Fibroblast of upper back skin (primary cell): ENCODE measurements around the gene GCNT3.
"Not testable (repeated sequence)": the region's sequence is repeated elsewhere in the genome, so short reads cannot be mapped to it uniquely, and the experiment has no call there.

Experiments used
- DNase-seq: peaks from one replicate; pipeline ENCODE4 v3.0.0-alpha.2; 2013

GCNT3 gene

DNA sequence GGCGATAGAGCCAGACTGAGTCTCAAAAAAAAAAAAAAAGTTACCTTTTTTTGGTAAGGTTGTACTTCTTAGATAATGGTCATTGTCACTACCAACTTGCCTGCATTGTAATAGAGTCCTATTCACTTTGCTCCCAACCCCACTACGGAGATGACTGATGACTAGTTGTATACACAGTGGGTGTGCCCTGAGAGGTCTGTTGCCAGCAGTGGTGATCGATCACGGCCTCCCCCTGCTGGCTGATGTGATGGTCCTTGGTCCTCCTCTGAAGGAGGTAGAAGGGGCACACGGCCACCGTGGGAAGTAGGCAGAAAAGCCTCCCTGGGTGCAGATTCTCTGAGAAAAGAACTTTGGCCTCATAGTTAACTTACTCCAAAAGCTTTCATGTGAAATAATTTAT is 10.7 kb downstream of the GCNT3 start:
- DNase-seq = peak; percentile 41

DNA sequence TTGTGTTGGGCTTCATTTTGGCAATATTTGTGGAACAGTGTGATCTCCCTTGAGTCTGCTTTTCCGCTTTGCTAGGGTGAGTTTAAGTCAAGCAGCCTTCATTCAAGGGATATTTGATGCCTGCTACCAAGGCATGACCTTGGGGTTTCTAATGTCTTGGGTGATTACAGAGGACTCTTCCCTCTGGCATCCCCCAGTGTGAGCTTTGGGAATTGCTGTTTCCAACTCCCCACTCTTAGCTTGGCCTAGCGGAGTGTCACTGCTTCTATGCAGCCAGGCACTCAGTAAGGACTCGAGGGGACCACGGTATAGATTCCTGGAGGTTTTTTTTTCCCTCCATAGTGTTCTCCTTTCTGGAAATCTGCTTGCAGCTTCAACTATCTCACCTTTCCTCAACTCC is 21.1 kb downstream of the GCNT3 start:
- DNase-seq = no peak

DNA sequence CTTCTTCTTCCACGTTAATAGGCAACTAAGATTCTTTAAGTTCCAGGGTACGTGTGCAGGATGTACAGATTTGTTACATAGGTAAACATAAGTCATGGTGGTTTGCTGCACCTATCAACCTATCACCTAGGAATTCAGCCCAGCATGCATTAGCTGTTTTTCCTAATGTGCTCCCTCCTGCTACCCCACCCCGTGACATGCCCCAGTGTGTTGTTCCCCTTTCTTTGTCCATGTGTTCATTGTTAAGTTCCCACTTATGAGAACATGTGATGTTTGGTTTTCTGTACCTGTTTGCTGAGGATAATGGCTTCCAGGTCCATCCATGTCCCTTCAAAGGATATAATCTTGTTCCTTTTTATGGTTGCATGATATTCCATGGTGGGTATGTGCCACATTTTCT is 24.6 kb downstream of the GCNT3 start:
- DNase-seq = no peak

DNA sequence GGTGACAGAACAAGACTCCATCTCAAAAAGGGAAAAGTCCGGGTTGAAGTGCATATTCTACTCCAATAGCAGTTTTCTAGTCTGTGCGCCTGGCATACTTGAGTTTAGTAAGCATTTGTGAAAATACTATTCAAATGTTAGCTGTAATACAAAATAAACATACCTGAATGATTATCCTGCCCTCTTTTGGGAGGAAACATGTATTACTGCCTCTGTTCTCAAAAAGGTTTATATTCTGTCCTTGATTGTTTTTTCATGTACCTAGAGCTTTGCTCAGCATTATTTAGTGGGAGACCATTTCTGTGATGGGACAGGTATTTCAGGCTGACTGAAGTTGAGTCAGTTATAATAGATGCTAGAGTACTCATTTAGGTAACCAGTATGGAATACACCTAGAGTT is 25.9 kb downstream of the GCNT3 start:
- not testable (repeated sequence) for DNase-seq

DNA sequence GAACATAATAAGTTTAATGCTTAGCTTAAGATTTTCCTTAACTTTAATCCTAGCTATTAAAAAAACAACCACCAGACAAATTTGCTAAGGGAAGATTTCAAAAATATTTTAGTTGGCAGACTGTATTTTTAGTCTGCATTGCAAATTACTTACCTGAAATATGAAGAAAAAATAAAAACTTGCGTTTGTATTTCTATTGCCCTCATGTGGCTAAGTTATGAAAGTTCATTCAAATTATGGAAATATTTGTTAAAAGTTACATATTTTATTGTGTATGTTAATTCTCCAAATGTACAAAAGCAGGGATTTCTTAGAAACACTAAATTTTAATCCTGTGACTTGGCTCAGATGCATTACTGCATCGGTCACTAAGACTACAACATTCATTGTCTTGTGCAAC is 30.8 kb downstream of the GCNT3 start:
- DNase-seq = no peak

DNA sequence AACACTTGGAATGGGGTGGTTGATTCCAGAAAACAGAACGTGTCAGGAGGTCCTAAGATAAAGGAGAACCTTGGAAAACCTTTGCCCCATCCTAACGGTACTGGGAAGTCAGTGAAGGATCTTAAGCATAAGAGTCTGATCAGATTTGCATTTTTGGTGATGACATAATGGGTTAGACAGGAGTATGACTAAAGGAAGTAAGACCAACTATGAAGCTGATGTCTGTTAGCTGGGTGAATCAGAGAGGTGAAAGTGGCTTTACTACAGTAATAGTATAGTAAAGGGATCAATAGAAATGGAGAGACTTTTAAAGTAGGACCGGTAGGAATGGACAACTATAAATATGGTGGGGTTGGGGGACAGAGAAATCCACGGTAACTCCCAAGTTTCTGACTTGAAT is 33.2 kb downstream of the GCNT3 start:
- DNase-seq = no peak

DNA sequence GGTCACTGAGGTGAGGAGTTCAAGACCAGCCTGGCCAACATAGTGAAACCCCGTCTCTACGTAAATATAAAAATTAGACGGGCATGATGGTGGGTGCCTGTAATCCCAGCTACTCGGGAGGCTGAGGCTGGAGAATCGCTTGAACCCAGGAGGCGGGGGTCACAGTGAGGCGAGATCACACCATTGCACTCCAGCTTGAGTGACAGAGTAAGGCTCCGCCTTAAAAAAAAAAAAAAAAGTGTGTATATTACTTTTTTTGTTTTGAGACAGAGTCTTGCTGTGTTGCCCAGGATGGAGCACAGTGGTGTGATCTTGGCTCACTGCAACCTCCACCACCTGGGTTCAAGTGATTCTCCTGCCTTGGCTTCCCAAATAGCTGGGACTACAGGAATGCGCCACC is 34.2 kb downstream of the GCNT3 start:
- not testable (repeated sequence) for DNase-seq

DNA sequence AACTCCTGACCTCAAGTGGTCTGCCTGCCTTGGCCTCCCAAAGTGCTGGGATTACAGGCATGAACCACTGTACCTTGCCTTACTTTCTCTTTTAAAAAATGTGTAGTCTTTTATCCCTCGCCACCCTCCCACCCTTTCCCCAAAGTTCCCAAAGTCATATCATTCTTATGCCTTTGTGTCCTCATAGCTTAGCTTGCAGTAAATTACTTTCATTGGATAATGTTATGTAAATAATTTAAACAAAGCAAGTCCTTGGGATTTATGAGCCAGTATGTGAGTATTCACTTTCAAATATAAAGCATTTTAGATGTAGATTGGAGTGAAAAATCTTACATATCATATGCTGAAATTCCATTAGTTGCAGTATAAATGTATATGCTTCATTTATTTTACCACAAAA is 34.7 kb downstream of the GCNT3 start:
- no peak for DNase-seq

DNA sequence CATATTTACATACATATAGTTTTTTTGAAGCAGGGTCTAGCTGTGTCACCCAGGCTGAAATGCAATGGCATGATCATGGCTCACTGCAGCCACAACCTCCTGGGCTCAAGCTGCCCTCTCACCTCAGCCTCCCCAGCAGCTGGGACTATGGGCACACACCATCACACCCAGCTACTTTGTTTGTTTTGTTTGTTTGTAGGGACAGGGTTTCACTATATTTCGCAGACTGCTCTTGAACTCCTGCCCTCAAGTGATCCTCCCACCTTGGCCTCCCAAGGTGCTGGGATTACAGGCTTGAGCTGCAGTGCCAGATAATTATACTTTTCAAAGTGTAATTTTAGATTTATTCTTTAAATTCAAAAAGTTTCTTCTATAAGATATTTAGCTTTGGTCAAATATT is 35.5 kb downstream of the GCNT3 start:
- no peak for DNase-seq

DNA sequence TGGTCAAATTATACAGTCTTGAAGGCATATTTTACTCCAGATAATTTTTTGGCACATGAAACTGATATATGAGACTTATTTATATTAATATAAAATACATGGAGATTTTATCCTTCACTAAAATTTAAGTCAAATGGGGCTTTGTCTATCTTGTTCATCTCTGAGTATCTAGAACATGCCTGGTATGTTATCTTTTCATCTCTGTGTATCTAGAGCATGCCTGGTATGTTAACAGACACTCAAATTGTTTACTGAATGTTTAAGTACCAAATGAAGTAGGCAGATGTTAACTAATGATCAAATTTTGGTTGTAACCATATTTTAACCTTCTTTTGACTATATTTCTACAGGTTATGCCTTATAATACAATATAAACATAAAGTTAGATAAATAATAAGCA is 38.0 kb downstream of the GCNT3 start:
- no peak for DNase-seq

DNA sequence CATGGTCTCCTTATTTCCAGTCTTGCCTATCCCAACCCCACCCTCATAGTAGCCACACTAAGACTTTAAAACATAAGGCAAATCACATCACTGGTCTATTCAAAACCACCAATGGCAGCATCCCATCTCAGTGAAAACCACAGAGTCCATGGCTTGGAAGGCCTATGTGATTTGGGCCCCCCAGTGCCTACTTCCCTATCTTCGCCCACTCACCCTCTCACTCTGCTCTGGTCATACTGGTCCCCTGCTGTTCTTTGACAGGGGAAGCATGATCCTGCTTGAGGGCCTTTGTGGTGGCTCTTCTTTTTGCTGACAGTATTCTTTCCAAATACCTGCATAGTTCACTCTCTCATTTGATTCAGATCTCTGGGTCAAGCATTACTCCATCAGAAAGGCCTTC is 42.5 kb downstream of the GCNT3 start:
- no peak for DNase-seq

DNA sequence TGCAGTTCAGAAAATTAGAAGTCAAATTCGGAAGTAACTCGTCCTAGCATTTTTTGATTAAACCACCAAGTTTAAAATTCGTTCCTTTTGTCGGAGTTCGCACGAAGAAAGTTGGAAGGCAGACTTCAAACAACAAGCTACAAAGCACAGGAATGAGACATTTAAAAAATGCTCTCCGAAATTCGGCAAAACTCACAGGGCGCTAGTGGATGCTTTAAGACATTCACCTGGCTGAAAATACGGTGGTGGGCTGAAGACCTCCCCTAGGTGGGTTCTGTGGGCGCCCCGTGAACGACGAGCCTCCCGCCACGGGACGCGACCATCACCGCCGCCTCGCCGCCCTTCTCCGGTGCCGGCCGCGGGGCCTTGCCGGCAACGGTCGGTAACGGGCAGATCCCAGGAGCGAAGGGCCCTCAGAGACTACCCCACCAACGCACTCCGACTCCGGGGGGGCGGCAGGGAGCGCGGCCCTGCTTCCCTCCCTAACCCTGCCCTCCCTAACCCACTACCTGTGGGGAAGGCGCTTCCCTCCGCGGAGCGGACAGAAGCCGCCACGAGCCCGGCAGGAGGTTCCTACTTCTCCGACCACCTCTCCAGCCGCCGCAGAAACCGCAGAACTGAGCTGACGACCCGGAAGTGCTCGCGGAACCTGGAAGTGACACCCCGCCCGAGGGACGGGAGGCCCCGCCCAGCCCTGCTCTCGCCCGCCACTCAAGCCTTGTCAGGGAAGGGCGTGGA is 45.5 kb downstream of the GCNT3 start, which contains the start of gene GTF2A2:
Gene GTF2A2, minus strand, starts transcription at position 619 of the 738 bp plus-strand sequence. CDS start 5,238 bp downstream, outside the sequence.
- DNase-seq = peak; percentile 93

DNA sequence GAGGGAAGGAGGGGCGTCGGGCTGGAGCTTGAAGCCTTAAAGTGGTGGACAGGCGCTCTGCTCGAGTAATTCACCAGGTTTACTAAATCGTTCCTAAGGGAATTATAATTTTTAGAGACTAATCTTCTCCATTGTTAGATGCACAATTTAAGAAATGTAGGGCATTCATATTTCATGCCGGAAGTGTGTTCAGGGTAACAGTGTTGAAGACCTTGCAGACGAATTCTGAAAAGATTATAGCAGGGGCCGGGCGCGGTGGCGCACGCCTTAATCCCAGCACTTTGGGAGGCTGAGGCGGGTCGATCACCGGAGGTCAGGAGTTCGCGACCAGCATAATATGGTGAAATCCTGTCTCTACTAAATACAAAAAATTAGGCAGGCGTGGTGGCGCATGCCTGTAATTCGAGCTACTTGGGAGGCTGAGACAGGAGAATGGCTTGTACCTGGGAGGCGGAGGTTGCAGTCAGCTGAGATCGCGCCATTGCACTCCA is 46.1 kb downstream of the GCNT3 start:
- DNase-seq = no peak

DNA sequence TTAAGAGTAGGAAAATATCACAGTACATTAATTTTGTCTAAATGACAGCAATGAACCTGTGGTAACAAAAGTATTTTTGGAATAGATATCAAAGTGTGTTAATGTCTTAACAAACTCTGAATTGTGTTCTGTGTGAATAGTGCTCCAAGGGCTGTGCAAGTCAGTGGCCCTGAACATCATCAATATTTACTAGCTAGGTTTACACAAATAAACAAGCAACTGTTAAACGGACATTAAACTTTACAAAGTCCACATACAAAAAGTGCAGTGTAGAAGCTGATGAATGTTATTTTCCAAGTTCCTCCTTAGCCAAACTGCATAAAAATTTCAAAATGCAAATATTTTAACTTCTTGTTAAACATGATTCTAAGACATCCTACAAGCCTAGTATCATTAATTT is 47.8 kb downstream of the GCNT3 start:
- DNase-seq = no peak

DNA sequence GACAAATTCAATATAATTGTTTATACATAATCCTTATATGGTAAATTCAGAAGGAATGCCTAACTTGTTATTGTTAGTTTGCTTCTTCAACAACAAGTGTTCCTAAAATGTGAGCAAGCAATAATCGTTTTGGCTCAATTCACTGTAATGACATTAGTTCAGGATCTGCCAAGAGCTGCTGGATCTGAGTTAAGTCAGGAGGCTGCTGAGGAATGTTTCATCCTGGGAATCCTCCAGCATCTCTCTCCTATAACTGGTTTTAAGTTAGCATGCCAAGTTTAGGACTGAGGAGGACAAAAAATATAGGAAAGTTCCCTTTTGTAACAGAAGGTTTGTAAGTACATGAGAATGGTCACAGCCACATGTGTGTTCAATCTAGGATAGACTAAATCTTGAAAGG is 50.7 kb downstream of the GCNT3 start:
- DNase-seq = peak; percentile 57

DNA sequence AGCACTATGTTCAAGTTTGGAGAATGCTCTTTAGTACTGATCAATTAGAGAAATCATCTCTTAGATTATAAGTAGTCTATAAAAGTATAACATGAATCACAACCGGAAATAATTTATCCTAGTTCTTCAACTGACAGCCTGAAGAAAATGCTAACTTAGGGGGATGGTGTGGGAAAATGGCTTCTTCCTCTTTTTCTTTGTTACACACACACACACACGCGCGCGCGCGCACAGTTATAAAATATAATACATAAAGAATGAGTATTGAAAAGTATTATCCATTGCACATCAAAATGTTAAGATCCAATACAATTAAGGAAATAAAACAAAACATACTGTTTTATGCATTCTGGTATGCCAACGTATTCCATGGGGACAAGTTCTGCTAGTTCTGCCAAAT is 57.0 kb downstream of the GCNT3 start:
- DNase-seq = no peak
